Ascending aorta (tissue), 2 donors: Measurements from ENCODE around the gene CSTB. TPM values are rescaled to one million over a fixed set of nuclear protein-coding genes. Genes with fewer than 3 reads are reported as not detected.

Experiments
- DNase-seq, 2 donors: peaks; one replicate each; pipeline ENCODE4 v3.0.0-alpha.2; 2019; ENCODE audit warnings: low spot score in 2 of 2
- H3K27ac ChIP-seq, 2 donors: fragments of 200-600 bp; sonication (generic); one replicate each; pipeline ENCODE4 v1.5.1; 2016 to 2017; ENCODE audit warnings: mild to moderate bottlenecking in 1 of 2
- H3K27me3 ChIP-seq: fragments of 200-600 bp; sonication (generic); one replicate; pipeline ENCODE4 v1.5.1; 2017
- H3K36me3 ChIP-seq, 2 donors: fragments of 200-600 bp; sonication (generic); one replicate each; pipeline ENCODE4 v1.5.1; 2016
- H3K4me1 ChIP-seq, 2 donors: fragments of 200-600 bp; sonication (generic); one replicate each; pipeline ENCODE4 v1.5.1; 2016 to 2017; ENCODE audit warnings: mild to moderate bottlenecking in 1 of 2
- H3K4me3 ChIP-seq, 2 donors: fragments of 200-600 bp; sonication (generic); one replicate each; pipeline ENCODE4 v1.5.1; 2016 to 2017; ENCODE audit warnings: mild to moderate bottlenecking in 1 of 2
- H3K9me3 ChIP-seq, 2 donors: fragments of 200-600 bp; sonication (generic); one replicate each; pipeline ENCODE4 v1.5.1; 2016
- intact Hi-C: fragments of 100-400 bp; cut with DNase I; formaldehyde crosslinking; loops from one replicate; pipeline ENCODE4 v1.15.1; 2023
- total RNA-seq: library from RNA; depleted of rRNA; stranded (reverse); fragments of >200 nt; gene quantifications from one replicate; pipeline ENCODE4 v1.1.0, GENCODE V29; 2016
- TF ChIP-seq, protein P1 (sequence below), 3 experiments: fragments of 200-600 bp in 2 of 3; fragments of 450-650 bp in 1 of 3; sonication (generic) in 2 of 3; IDR thresholded peaks; one replicate each; pipeline ENCODE4 v1.5.1; 2016 to 2019; ENCODE audit warnings: antibody characterized with exemption in 3 of 3, mild to moderate bottlenecking in 1 of 3, moderate library complexity in 1 of 3

Gene CSTB
- total RNA-seq, 1 donor from 2014 or later = 8.7 TPM

- DNase-seq = no peak
- Histone ChIP-seq H3K4me1 (peaks cover 0 to 6% of the 10 kb centered on the region in 2 donors), H3K9me3 (no peaks in the 10 kb centered on the region), H3K4me3 (no peak overlapping the region), H3K27ac (no peak overlapping the region), H3K27me3 (no peaks in the 10 kb centered on the region), H3K36me3 (peaks cover 10 to 13% of the 10 kb centered on the region in 2 donors)
- intact Hi-C loops = no loop called here
- TF ChIP-seq, protein P1, sequence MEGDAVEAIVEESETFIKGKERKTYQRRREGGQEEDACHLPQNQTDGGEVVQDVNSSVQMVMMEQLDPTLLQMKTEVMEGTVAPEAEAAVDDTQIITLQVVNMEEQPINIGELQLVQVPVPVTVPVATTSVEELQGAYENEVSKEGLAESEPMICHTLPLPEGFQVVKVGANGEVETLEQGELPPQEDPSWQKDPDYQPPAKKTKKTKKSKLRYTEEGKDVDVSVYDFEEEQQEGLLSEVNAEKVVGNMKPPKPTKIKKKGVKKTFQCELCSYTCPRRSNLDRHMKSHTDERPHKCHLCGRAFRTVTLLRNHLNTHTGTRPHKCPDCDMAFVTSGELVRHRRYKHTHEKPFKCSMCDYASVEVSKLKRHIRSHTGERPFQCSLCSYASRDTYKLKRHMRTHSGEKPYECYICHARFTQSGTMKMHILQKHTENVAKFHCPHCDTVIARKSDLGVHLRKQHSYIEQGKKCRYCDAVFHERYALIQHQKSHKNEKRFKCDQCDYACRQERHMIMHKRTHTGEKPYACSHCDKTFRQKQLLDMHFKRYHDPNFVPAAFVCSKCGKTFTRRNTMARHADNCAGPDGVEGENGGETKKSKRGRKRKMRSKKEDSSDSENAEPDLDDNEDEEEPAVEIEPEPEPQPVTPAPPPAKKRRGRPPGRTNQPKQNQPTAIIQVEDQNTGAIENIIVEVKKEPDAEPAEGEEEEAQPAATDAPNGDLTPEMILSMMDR (IDR thresholded peaks at IDR 0.05) = no peak
These were observed 32.3 kb upstream of the CSTB start for GRCh38 chr21:43808367-43808766.

DNA sequence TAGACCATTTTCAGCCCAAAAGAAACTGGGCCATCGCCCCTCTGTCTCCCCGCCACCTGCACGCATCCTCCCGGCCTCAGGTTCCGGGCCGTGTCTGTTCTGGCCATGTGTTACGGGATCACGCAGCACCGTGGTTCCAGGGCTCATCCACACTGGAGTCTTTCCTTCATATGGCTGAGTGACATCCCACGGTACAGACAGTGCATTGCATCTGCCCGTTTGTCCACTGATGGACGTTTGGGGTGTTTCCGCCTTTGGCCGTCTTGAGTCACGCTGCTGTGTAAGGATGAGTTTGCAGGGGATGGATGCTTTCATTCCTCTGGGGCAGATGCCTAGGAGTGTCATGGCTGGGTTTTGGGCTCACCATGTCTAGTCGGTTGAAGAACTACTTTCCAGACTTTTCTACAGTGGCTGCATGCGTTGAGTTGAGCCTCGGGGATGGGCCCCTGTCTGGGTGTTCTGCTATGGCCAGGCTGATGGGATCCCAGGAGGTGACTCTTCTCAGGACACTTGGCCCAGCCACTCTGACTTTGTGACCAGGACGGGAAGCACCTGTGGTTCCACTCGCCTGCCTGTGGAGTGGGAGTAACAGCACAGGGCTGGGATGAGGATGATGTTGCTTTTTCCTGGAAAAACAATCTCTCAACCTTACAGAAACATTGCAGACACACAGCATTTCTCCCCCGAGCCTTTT is 30.1 kb upstream of the CSTB start:
- H3K27ac ChIP-seq = no peak overlapping the region
- H3K27me3 ChIP-seq = no peaks in the 10 kb centered on the region
- no peak for DNase-seq
- intact Hi-C loops = no loop called here
- H3K9me3 ChIP-seq = no peaks in the 10 kb centered on the region
- no peak overlapping the region for H3K4me3 ChIP-seq
- peaks cover 0 to 6% of the 10 kb centered on the region in 2 donors for H3K4me1 ChIP-seq
- TF ChIP-seq, protein P1 (IDR thresholded peaks at IDR 0.05) = no peak
- peaks cover 30 to 36% of the 10 kb centered on the region in 2 donors for H3K36me3 ChIP-seq

DNA sequence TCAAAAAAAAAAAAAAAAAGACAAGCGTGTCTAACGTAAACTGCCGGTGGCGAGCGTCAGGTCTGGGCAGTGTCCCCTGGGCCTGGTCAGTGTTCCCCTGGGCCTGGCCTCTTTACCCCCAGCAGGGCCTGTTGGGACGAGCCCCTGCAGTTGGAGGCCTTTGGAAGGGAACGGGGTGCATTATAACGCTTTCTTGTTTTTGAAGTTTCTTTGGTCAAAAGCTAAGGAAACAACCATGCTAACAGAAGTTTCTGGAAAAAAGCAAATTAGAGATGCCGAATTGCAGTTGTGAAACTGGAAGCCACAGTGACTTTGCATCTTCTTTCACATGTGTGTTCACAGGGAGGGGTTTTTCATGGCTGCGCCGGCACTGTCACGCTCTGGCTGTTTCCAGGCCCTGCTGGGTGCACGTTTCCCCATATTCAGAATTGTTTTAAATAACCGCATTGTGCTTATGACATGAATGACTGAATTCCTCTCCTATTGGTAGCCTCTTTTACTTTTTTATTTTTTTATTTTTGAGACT is 29.2 kb upstream of the CSTB start:
- no peak for DNase-seq
- intact Hi-C loops = no loop called here
- no peaks in the 10 kb centered on the region for H3K9me3 ChIP-seq
- H3K27me3 ChIP-seq = no peaks in the 10 kb centered on the region
- no peaks in the 10 kb centered on the region for H3K4me1 ChIP-seq
- H3K4me3 ChIP-seq = no peak overlapping the region
- TF ChIP-seq, protein P1 (IDR thresholded peaks at IDR 0.05) = no peak
- peaks cover 37 to 44% of the 10 kb centered on the region in 2 donors for H3K36me3 ChIP-seq
- no peak overlapping the region for H3K27ac ChIP-seq

DNA sequence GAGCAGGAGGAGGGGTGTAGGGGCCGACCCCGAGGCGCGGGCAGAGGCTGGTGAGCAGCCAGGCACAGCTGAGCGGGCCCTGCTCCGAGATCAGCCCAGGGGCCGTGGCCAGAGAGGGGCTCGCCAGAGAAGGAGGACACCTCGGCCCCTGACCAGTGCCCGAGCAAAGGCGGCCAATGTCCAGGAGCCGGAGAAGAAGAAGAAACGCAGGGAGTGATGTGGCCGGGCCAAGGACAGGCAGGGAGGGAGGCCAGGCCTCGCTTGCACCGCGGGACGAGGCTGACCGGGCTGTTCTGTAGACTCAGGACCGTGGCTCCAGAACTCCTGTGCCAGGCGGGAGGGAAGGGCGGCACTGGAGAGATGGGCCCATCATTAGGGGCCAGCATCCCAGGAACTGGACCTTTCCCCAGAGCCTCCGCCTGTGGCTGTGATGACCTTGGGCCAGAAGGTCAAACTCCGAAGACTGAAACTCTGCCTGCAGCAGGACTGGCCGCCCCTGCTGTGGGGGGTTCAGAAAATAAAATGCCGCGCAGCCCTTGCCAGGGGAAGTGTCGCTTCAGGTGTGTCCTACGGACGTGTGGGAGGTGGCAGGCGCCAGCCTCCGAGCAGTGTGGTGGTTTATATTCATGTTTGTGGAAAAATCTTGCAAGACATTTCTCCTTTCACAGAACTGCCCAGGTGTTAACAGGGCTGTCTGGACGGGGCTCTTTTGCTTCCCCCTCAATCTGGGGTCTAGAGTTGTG is 27.6 kb upstream of the CSTB start:
- H3K4me1 ChIP-seq = no peaks in the 10 kb centered on the region
- H3K27me3 ChIP-seq = no peaks in the 10 kb centered on the region
- H3K9me3 ChIP-seq = no peaks in the 10 kb centered on the region
- H3K4me3 ChIP-seq = no peak overlapping the region
- H3K36me3 ChIP-seq = peaks cover 49 to 60% of the 10 kb centered on the region in 2 donors
- TF ChIP-seq, protein P1 (IDR thresholded peaks at IDR 0.05) = no peak
- no peak overlapping the region for H3K27ac ChIP-seq
- intact Hi-C loops = no loop called here
- no peak for DNase-seq

DNA sequence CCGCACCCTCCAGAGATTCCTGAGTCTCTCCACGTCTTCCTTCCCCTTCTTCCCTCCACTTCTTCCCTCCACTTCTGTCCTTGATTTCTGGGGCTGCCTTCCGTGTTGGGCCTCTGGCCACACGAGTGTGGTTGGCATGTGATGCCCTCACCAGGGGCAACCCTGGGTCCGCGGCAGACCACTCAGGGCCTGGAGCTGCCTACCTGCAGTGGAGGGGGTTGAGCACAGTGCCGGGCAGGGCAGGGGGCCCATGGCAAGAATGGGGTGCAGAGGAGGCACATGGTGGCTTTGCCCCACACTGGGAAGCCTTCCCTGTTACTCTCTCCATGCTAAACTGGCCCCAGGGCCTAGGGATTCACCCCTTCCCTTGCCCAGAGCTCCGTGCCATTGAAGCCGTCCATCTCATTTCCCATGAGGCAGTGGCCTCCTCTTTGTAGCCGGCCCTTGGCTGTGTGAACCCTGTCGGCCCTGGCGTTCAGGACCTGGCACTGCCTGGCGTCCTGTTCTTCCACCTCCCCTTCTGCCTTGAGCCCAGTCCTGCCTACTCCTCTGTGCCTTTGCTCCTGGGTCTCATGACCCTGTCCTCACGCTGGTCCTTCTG is 26.7 kb upstream of the CSTB start:
- H3K4me3 ChIP-seq = no peak overlapping the region
- H3K9me3 ChIP-seq = no peaks in the 10 kb centered on the region
- TF ChIP-seq, protein P1 (IDR thresholded peaks at IDR 0.05) = no peak
- H3K36me3 ChIP-seq = peaks cover 58 to 69% of the 10 kb centered on the region in 2 donors
- no peak for DNase-seq
- no peaks in the 10 kb centered on the region for H3K27me3 ChIP-seq
- intact Hi-C loops = no loop called here
- no peak overlapping the region for H3K27ac ChIP-seq
- H3K4me1 ChIP-seq = no peaks in the 10 kb centered on the region
